Right cardiac atrium (tissue), 5 donors: Measurements from ENCODE around the gene NIPAL3. TPM values are rescaled to one million over a fixed set of nuclear protein-coding genes. Genes with fewer than 3 reads are reported as not detected.
"Not testable (repeated sequence)": the region's sequence is repeated elsewhere in the genome, so short reads cannot be mapped to it uniquely, and the experiment has no call there.

ENCODE experiments used
- ATAC-seq, 2 donors: fragments of 200-7000 bp; cut with Tn5 transposase; one replicate each; pipeline versions ENCODE4 v1.8.0 to v1.9.1; 2020; ENCODE audit warnings: moderate library complexity in 2 of 2, mild to moderate bottlenecking in 1 of 2
- DNase-seq, 3 donors: peaks; one replicate each; pipeline ENCODE4 v3.0.0-alpha.2; 2020
- H3K27ac ChIP-seq: one replicate; pipeline ENCODE4 v1.5.1; 2013; ENCODE audit warnings: mild to moderate bottlenecking, low read length, control low read depth, moderate library complexity
- H3K27me3 ChIP-seq: one replicate; pipeline ENCODE4 v1.6.1; 2013; ENCODE audit not compliant: control insufficient read depth, insufficient read depth
- H3K4me1 ChIP-seq: one replicate; pipeline ENCODE4 v1.6.1; 2013; ENCODE audit warnings: low read length; ENCODE audit not compliant: control insufficient read depth, insufficient read depth
- H3K4me3 ChIP-seq: one replicate; pipeline ENCODE4 v1.5.1; 2013; ENCODE audit warnings: low read length, control low read depth
- H3K9me3 ChIP-seq: one replicate; pipeline ENCODE4 v1.6.1; 2013; ENCODE audit warnings: low read length; ENCODE audit not compliant: control insufficient read depth
- WGBS: extraction: QIAGEN DNeasy Blood & Tissue Kit; methylation state at CpG from one replicate; pipeline ENCODE4 v1.1.7; 2013; 5-methylcytosine and 5-hydroxymethylcytosine counted together
- intact Hi-C, 4 donors: fragments of 100-400 bp; cut with DNase I; formaldehyde crosslinking; loops; one replicate each; pipeline versions ENCODE4 v1.11.0 to v1.14.0; 2022 to 2023
- polyA plus RNA-seq: library from polyadenylated mRNA; stranded (reverse); fragments of 200-250 nt; gene quantifications from one replicate; pipeline ENCODE4 v1.2.3, GENCODE V29; 2013
- total RNA-seq, 4 donors: library from RNA; stranded (reverse); fragmentation: NEBNext Ultra II Directional; extraction: Animal tissue kit (Norgen Biotek cat#: 25700); gene quantifications; one replicate each; pipeline ENCODE4 v1.2.1, GENCODE V29; 2021
- donor health status: healthy with polysubstance abuse.
- donor health status: DM: no; HTN: yes; CAD: no.
- donor health status: DM: no; HTN: no; CAD: no.
- donor health status: DM: no; HTN: yes; CAD: no; lungs with severe emphysema.
- donor health status: DM: yes; HTN: yes; CAD: no.

Gene NIPAL3
- total and polyA plus RNA-seq, 5 donors: 12.8 to 35.6 (median 35.2) TPM

GRCh38 chr1:24462128-24462527 is 46.5 kb downstream of the NIPAL3 start:
- H3K27me3 ChIP-seq, DNase-seq, ATAC-seq, H3K27ac ChIP-seq, H3K4me1 ChIP-seq, H3K9me3 ChIP-seq, H3K4me3 ChIP-seq, intact Hi-C loops: not testable (repeated sequence)
- WGBS: 88% methylated on average over 4 of the region's 4 CpGs

DNA sequence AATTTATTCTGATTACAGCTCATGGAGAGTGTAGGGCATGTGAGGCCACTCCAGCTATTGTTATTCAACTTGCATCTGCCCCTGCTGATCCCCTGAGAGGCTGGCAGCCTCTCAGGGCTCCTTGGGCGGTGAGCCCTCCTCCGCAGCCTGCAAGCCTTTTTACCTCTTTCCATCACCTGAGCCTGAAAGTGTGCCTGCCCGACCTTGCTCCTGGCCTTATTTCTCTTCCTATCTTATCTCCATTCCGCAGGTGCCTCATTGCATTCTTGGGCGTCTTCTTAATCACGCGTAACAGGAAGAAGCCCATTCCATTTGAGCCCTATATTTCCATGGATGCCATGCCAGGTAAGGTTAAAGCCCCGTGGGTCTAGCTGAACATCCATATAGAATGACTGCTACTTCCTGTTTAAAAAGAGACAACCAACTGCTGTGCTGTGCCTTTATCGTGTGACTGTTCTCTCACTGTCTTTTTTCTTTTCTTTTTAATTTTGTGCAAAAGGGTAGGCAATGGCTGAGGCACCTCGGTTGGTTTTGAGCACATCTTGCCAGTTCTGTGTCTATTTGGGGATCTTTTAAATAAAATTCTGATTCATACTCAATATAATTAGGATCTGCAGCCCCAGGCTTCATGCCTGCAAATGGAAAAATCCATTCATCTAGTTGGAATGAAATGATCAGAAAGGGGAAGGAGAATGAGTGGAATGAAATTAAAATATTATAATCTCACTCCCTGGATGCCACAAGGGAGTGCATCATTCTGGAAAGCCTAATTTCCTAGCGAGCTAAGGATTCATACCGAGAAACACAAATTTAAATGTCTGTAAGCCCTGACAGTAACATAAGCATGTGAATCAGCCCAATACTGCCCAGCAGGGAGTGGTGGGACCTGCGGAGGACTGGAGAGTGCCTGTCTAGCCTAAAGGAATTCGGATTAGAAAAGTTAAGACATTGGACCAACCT is 48.5 kb downstream of the NIPAL3 start:
- H3K27me3 ChIP-seq: no peaks in the 10 kb centered on the region
- 60% methylated on average over 14 of the region's 14 CpGs for WGBS
- H3K4me1 ChIP-seq: no peaks in the 10 kb centered on the region
- H3K4me3 ChIP-seq: no peak overlapping the region
- H3K9me3 ChIP-seq: no peaks in the 10 kb centered on the region
- intact Hi-C loops: no loop called here
- ATAC-seq: no peak
- DNase-seq: no peak
- H3K27ac ChIP-seq: no peak overlapping the region

- intact Hi-C loops: no loop called here
- DNase-seq (no peak), ATAC-seq (no peak)
- Histone ChIP-seq H3K27me3 (no peaks in the 10 kb centered on the region), H3K4me3 (no peak overlapping the region), H3K9me3 (no peaks in the 10 kb centered on the region), H3K27ac (no peak overlapping the region), H3K4me1 (no peaks in the 10 kb centered on the region)
- 71% methylated on average over 4 of the region's 4 CpGs for WGBS
These were observed 49.5 kb downstream of the NIPAL3 start for GRCh38 chr1:24465099-24465498.

DNA sequence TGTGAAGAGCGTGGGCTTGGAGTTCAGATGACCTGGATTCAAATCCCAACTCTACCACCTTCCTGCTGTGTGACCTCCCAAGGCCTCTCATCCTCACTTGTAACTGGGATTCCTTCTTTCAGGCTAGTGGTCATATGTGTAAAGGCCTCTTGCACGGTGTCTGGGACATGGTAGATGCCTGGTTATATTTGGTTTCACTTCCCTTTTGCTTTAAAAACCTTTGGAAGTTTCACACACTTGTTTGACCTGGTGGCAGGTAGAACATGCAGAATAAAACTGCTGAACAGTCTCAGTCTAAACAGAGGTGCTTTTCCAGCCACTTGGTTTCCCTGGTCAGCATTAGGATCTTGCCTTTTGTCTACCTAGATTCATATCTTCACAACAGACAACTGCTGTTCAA is 50.0 kb downstream of the NIPAL3 start:
- DNase-seq (no peak), ATAC-seq (no peak)
- intact Hi-C loops: no loop called here
- no peaks in the 10 kb centered on the region for H3K27me3 ChIP-seq
- no peaks in the 10 kb centered on the region for H3K4me1 ChIP-seq
- H3K27ac ChIP-seq: no peak overlapping the region
- H3K9me3 ChIP-seq: no peaks in the 10 kb centered on the region
- H3K4me3 ChIP-seq: no peak overlapping the region
- 89% methylated on average over 2 of the region's 2 CpGs for WGBS

DNA sequence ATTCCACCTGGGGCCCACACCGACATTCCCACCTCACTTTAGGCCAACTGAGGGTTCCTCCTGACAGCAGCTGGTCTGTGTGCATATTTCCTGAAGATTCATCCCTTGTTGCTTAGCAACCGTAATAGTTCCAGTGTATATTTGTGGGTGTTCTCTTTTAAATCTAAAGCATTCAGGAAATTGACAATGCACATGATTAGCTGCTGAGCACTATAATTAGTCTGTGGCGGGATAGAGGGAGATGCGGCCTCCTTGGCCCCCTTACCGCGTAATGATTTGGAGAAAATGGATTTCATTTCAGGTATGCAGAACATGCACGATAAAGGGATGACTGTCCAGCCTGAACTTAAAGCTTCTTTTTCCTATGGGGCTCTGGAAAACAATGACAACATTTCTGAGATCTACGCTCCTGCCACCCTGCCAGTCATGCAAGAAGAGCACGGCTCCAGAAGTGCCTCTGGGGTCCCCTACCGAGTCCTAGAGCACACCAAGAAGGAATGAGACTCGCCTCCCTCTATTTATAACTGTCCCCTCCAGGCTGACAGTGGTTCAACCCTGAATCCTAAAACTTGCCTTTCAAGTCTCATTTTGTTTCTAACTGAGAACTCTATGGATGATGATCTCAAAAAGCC is 53.2 kb downstream of the NIPAL3 start:
- DNase-seq (no peak), ATAC-seq (no peak)
- H3K27ac ChIP-seq: no peak overlapping the region
- H3K4me1 ChIP-seq: no peaks in the 10 kb centered on the region
- H3K27me3 ChIP-seq: no peaks in the 10 kb centered on the region
- no peaks in the 10 kb centered on the region for H3K9me3 ChIP-seq
- WGBS: 80% methylated on average over 11 of the region's 11 CpGs
- H3K4me3 ChIP-seq: no peak overlapping the region
- intact Hi-C loops: no loop called here

DNA sequence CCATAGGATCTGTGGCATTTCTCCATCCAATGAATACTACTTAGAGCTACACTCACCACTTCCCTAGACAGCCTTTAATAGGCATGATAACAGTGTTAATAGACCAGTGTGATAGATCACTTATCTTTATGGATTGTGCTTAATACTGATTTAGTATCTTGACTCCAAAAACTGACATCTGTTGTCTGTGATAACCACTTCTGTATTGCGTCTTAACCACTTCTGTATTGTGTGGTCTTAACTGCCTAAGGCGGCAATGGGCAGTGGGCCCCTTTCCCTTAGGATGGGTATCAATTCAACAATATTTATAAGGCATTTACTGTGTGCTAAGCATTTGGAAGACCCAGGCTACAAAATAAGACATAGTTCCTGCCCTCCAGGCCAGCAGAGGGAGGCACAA is 55.0 kb downstream of the NIPAL3 start:
- Histone ChIP-seq H3K4me1 (no peaks in the 10 kb centered on the region), H3K27ac (no peak overlapping the region), H3K27me3 (no peaks in the 10 kb centered on the region), H3K4me3 (no peak overlapping the region), H3K9me3 (no peaks in the 10 kb centered on the region)
- WGBS: 87% methylated on average over 2 of the region's 2 CpGs
- intact Hi-C loops: no loop called here
- ATAC-seq (no peak), DNase-seq (no peak)

DNA sequence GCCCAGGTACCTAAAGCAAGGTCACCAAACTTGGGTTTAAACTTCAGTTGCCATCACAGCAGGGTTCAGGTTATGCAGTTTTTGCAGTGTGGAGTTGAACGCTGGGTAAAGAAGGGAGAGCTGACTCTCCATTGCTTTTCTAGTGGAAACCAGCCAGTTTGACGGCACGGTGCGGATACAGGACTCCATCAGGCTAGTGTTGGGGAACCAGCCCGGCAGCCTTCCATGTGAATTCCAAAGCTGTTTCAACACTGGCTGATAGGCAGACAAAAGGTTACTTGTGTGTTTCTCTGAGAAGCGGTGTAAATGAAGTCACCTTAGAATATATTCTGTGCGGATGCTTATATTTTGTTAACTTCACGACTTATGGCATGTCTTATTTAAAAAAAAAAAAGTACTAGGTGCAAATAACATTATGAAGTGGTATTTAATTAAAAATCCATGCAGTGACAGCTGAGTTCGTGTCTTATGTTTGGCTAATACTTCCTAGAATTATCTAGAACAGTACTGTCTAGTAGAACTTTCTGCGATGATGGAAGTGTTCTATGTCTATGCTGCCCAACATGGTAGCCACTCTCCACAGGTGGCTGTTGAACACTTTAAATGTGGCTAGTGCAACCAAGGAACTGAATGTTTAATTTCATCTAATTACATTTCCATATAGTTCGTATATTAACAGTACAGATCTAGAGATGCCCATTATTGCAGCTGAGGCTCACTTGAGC is 57.1 kb downstream of the NIPAL3 start:
- H3K4me1 ChIP-seq: no peaks in the 10 kb centered on the region
- WGBS: 74% methylated on average over 11 of the region's 11 CpGs

GRCh38 chr1:24474193-24474592 is 58.6 kb downstream of the NIPAL3 start:
- intact Hi-C loops: no loop called here
- Histone ChIP-seq H3K27me3 (no peaks in the 10 kb centered on the region), H3K4me1 (no peaks in the 10 kb centered on the region), H3K27ac (no peak overlapping the region), H3K4me3 (no peak overlapping the region), H3K9me3 (no peaks in the 10 kb centered on the region)
- ATAC-seq (no peak), DNase-seq (no peak)

More for the DNA sequence above, 57.1 kb downstream of the NIPAL3 start:
- no peaks in the 10 kb centered on the region for H3K27me3 ChIP-seq
- intact Hi-C loops: no loop called here
- ATAC-seq (no peak), DNase-seq (no peak)
- H3K9me3 ChIP-seq: no peaks in the 10 kb centered on the region
- H3K27ac ChIP-seq: no peak overlapping the region
- no peak overlapping the region for H3K4me3 ChIP-seq

- Histone ChIP-seq H3K9me3 (no peaks in the 10 kb centered on the region), H3K27me3 (no peaks in the 10 kb centered on the region), H3K4me3 (no peak overlapping the region), H3K27ac (no peak overlapping the region), H3K4me1 (no peaks in the 10 kb centered on the region)
- no peak for DNase-seq
- ATAC-seq: no peak
- 67% methylated on average over 4 of the region's 4 CpGs for WGBS
- intact Hi-C loops: no loop called here
These were observed 60.1 kb downstream of the NIPAL3 start for GRCh38 chr1:24475700-24476099.

GRCh38 chr1:24476571-24476970 is 61.0 kb downstream of the NIPAL3 start:
- Histone ChIP-seq H3K9me3 (no peaks in the 10 kb centered on the region), H3K4me3 (no peak overlapping the region), H3K27me3 (no peaks in the 10 kb centered on the region), H3K4me1 (no peaks in the 10 kb centered on the region), H3K27ac (no peak overlapping the region)
- DNase-seq: no peak
- intact Hi-C loops: no loop called here
- ATAC-seq: no peak
- 78% methylated on average over 2 of the region's 2 CpGs for WGBS

DNA sequence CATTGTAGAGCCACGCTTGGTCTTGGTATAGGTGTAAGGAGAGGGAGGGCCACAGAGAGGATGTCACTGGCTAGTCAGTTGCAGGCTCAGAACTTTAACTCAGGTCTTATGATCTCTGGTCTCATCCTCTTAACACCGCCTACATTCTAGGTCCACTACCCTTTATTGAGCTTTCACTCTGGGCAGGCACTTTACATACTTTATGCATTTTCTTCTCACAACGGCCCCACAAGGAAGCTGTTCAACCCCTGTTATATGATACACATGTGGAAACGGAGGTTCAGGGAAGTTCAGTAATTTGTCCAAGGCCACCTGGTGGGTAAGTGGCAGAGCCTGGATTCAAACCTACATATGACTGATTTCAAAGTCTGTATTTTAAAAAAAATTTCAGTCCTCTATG is 61.7 kb downstream of the NIPAL3 start:
- intact Hi-C loops: no loop called here
- Histone ChIP-seq H3K4me3 (no peak overlapping the region), H3K9me3 (no peaks in the 10 kb centered on the region), H3K27me3 (no peaks in the 10 kb centered on the region), H3K27ac (no peak overlapping the region), H3K4me1 (no peaks in the 10 kb centered on the region)
- DNase-seq: no peak
- 83% methylated on average over 4 of the region's 4 CpGs for WGBS
- ATAC-seq: no peak
